GM12878 (cell line): ENCODE data around the gene ARHGEF1. TPM values are rescaled to one million over a fixed set of nuclear protein-coding genes. Genes with fewer than 3 reads are reported as not detected.

Source experiments
- ATAC-seq: fragments of 200-7000 bp; cut with Tn5 transposase; 3 replicates; pipeline ENCODE4 v1.9.1; 2020; ENCODE audit warnings: mild to moderate bottlenecking, moderate library complexity
- BruUV-seq: library from RNA; stranded (reverse); fragments of 400-500 nt; replicated peaks from 2 replicates; lab custom pipeline; 2021; lab: Mats Ljungman, UMichigan
- CTCF ChIA-PET: fragments of 300-600 bp; sonication (Branson Sonifier 250); formaldehyde crosslinking; extraction: SDS; loops from one replicate; lab custom pipeline; 2021; ENCODE audit warnings: inconsistent platforms; lab: Yijun Ruan, JAX
- POLR2A ChIA-PET: fragments of 350-600 bp; formaldehyde crosslinking; extraction: SDS; loops from one replicate; lab custom pipeline; 2021; ENCODE audit warnings: inconsistent platforms; lab: Charles Lee
- RAD21 ChIA-PET: fragments of 300-600 bp; sonication (Branson Sonifier 250); formaldehyde crosslinking; loops from one replicate; lab custom pipeline; 2023; ENCODE audit warnings: antibody characterized with exemption; ENCODE audit not compliant: unreplicated experiment; lab: Charles Lee
- SMC1A ChIA-PET: fragments of 300-600 bp; sonication (Branson Sonifier 250); formaldehyde crosslinking; loops from one replicate; lab custom pipeline; 2023; ENCODE audit not compliant: unreplicated experiment, uncharacterized antibody; lab: Charles Lee
- DNase-seq: peaks from one replicate; pipeline ENCODE4 v3.0.0-alpha.2; 2011; ENCODE audit warnings: low read depth, low spot score
- FAIRE-seq: peaks from 3 replicates; lab custom pipeline; 2011; peaks lifted over from hg19 to GRCh38; lab: Jason Lieb, UNC
- H2AFZ ChIP-seq: 2 replicates; pipeline ENCODE4 v1.6.0; 2011; ENCODE audit warnings: low read depth, low read length, control low read depth; ENCODE audit not compliant: control insufficient read depth
- H3K27ac ChIP-seq: 2 replicates; pipeline ENCODE4 v1.5.1; 2011; ENCODE audit warnings: control low read depth; ENCODE audit not compliant: control insufficient read depth, insufficient read depth
- H3K27me3 ChIP-seq, 2 experiments: replicated peaks in 1 of 2; 2 replicates each; pipeline versions ENCODE4 v1.6.0 to v1.6.1; 2011; ENCODE audit warnings: low read length in 1 of 2; ENCODE audit not compliant: control insufficient read depth in 2 of 2, insufficient read depth in 2 of 2
- H3K36me3 ChIP-seq, 2 experiments: 2 replicates each; pipeline ENCODE4 v1.5.1; 2011; ENCODE audit warnings: low read length in 1 of 2; ENCODE audit not compliant: control insufficient read depth in 2 of 2, insufficient read depth in 2 of 2
- H3K4me1 ChIP-seq: 2 replicates; pipeline ENCODE4 v1.6.1; 2011; ENCODE audit warnings: mild to moderate bottlenecking, low read length, moderate library complexity, mixed read lengths; ENCODE audit not compliant: control insufficient read depth, insufficient read depth
- H3K4me2 ChIP-seq: 2 replicates; pipeline ENCODE4 v1.6.0; 2011; ENCODE audit warnings: control low read depth; ENCODE audit not compliant: control insufficient read depth, insufficient read depth
- H3K4me3 ChIP-seq: fragments of 200-600 bp; sonication (generic); 2 replicates; pipeline ENCODE4 v1.5.1; 2016
- H3K79me2 ChIP-seq: 2 replicates; pipeline ENCODE4 v1.6.0; 2011; ENCODE audit warnings: low read length; ENCODE audit not compliant: control insufficient read depth, insufficient read depth
- H3K9ac ChIP-seq: 2 replicates; pipeline ENCODE4 v1.8.0; 2011; ENCODE audit warnings: low read length, control low read depth, mixed read lengths; ENCODE audit not compliant: control insufficient read depth, insufficient read depth
- H3K9me3 ChIP-seq: replicated peaks from 3 replicates; pipeline ENCODE4 v1.5.1; 2011; ENCODE audit warnings: mild to moderate bottlenecking, low read length; ENCODE audit not compliant: control insufficient read depth, insufficient read depth
- H4K20me1 ChIP-seq: 2 replicates; pipeline ENCODE4 v1.6.0; 2011; ENCODE audit not compliant: control insufficient read depth, insufficient read depth
- CHD1 ChIP-seq: IDR thresholded peaks from 2 replicates; pipeline ENCODE4 v1.6.1; 2012; ENCODE audit warnings: low read depth, low read length, improper control_type of control experiment
- GATAD2B ChIP-seq: fragments of 450-650 bp; conservative IDR thresholded peaks from 2 replicates; pipeline ENCODE4 v1.6.1; 2017; ENCODE audit warnings: low read depth, mild to moderate bottlenecking, moderate library complexity
- HSF1 ChIP-seq: fragments of 150-350 bp; IDR thresholded peaks from 2 replicates; pipeline ENCODE4 v1.6.1; 2014; ENCODE audit warnings: mild to moderate bottlenecking, low read depth, low read length
- MEF2B ChIP-seq: fragments of 450-650 bp; IDR thresholded peaks from 2 replicates; pipeline ENCODE4 v1.6.1; 2018; ENCODE audit warnings: mild to moderate bottlenecking, moderate library complexity; ENCODE audit not compliant: partially characterized antibody, poor library complexity, severe bottlenecking
- NFIC ChIP-seq: IDR thresholded peaks from 2 replicates; pipeline ENCODE4 v1.6.1; 2012; ENCODE audit warnings: low read depth, mild to moderate bottlenecking, inconsistent platforms, low read length, moderate library complexity
- NFYB ChIP-seq: IDR thresholded peaks from 2 replicates; pipeline ENCODE4 v1.6.1; 2011; ENCODE audit warnings: low read depth, mild to moderate bottlenecking, low read length, improper control_type of control experiment, moderate library complexity; ENCODE audit not compliant: insufficient read depth
- SIX5 ChIP-seq: IDR thresholded peaks from 2 replicates; pipeline ENCODE4 v1.6.1; 2011; ENCODE audit warnings: mild to moderate bottlenecking, low read depth, low read length, moderate library complexity; ENCODE audit not compliant: severe bottlenecking
- SMARCA5 ChIP-seq: fragments of 450-650 bp; IDR thresholded peaks from 2 replicates; pipeline ENCODE4 v1.6.1; 2017; ENCODE audit warnings: mild to moderate bottlenecking
- ZNF217 ChIP-seq: fragments of 450-650 bp; IDR thresholded peaks from 2 replicates; pipeline ENCODE4 v1.6.1; 2017; ENCODE audit warnings: antibody characterized with exemption, mild to moderate bottlenecking
- ZNF24 ChIP-seq: fragments of 450-650 bp; IDR thresholded peaks from 2 replicates; pipeline ENCODE4 v1.6.1; 2017; ENCODE audit warnings: antibody characterized with exemption, mild to moderate bottlenecking
- WGBS: methylation state at CpG from one replicate; pipeline ENCODE4 v1.1.6; 2016; ENCODE audit warnings: low lambda C conversion rate; ENCODE audit not compliant: insufficient replicate concordance, insufficient coverage; ENCODE audit errors: missing lambda C conversion rate; 5-methylcytosine and 5-hydroxymethylcytosine counted together
- in situ Hi-C: fragments of 300-500 bp; cut with MboI; formaldehyde crosslinking; loops from 9 replicates; pipeline ENCODE4 v1.14.3; 2018; ENCODE audit warnings: mixed read lengths
- intact Hi-C: fragments of 100-400 bp; cut with micrococcal nuclease; formaldehyde crosslinking; loops from one replicate; pipeline ENCODE4 v1.14.2; 2022; ENCODE audit not compliant: unreplicated experiment
- polyA plus RNA-seq, 11 experiments: library from polyadenylated mRNA; depleted of rRNA in 4 of 11; unstranded in 6 of 11; stranded (reverse) in 5 of 11; fragments of >200 nt; fragmentation: Nextera tagmentation in 4 of 11; fragmentation: Illumina TruSeq in 1 of 11; extraction: Ambion mirVana in 4 of 11; extraction: Trizol in 1 of 11; gene quantifications; 1 replicate in 1 of 11; 2 replicates in 10 of 11; pipeline versions ENCODE4 v1.2.1 to v1.2.3, GENCODE V29; 2011 to 2016; ENCODE audit warnings: inconsistent platforms in 2 of 11, missing spikeins in 2 of 11, low read depth in 1 of 11
- total RNA-seq, 4 experiments: library from RNA; depleted of rRNA in 3 of 4; stranded (reverse); fragments of >200 nt in 3 of 4; fragmentation: Illumina TruSeq in 1 of 4; extraction: Trizol in 1 of 4; gene quantifications; 2 replicates each; pipeline versions ENCODE4 v1.2.1 to v1.2.3, GENCODE V29; 2013 to 2021

Gene ARHGEF1
- total and polyA plus RNA-seq, 10 of the 15 experiments (the other 5 are each of a cell fraction or from before 2014, with no cell fraction given): 1.2 to 207 (median 53.9) TPM

- Histone ChIP-seq H3K27ac (no peak overlapping the region), H3K36me3 (peaks cover 15 to 28% of the 10 kb centered on the region in 2 experiments; a peak in 3 of 4 replicates), H3K79me2 (no peaks in the 10 kb centered on the region), H3K4me3 (no peak overlapping the region), H3K27me3 (no peaks in the 10 kb centered on the region), H3K4me2 (no peak overlapping the region), H3K4me1 (no peaks in the 10 kb centered on the region), H4K20me1 (no peaks in the 10 kb centered on the region), H2AFZ (no peak overlapping the region), H3K9me3 (no peaks in the 10 kb centered on the region), H3K9ac (no peak overlapping the region)
- in situ Hi-C loops (no loop called here), intact Hi-C loops (no loop called here)
- FAIRE-seq: no peak
- BruUV-seq: no TSS peak
- ChIA-PET CTCF (no interaction called here), RAD21 (no interaction called here), POLR2A (interaction anchor here (0.5 kb wide), 1 partner anchor 441 kb away, joined by 10 read pairs; no protein-coding TSS in a partner anchor), SMC1A (no interaction called here)
- no peak for ATAC-seq
- no peak for DNase-seq
- TF ChIP-seq MEF2B: no peak
- no peak for TF ChIP-seq SIX5
- no peak for TF ChIP-seq SMARCA5
- TF ChIP-seq NFYB: no peak
- TF ChIP-seq CHD1: no peak
- TF ChIP-seq GATAD2B: no peak
- TF ChIP-seq ZNF24: no peak
- TF ChIP-seq ZNF217: no peak
- no peak for TF ChIP-seq HSF1
- TF ChIP-seq NFIC: no peak
- WGBS: 98% methylated on average over 14 of the region's 15 CpGs
Measured at GRCh38 chr19:41898235-41898634, 15.3 kb downstream of the ARHGEF1 start.
